Stimulated activated CD8-positive, alpha-beta memory T cell treated with anti-CD3 and anti-CD28 coated beads, Interleukin-4, amount 100 ng/mL, for 4 hours (primary cell): Measurements from ENCODE around the gene DDAH2.
A peak's percentile ranks its signal among the peaks of the same experiment; 100 is the strongest.

Source experiments
- DNase-seq, 2 donors: peaks; one replicate each; pipeline ENCODE4 v3.0.0-alpha.2; 2020; ENCODE audit warnings: low read depth in 2 of 2, low spot score in 1 of 2

The DDAH2 gene

DNA sequence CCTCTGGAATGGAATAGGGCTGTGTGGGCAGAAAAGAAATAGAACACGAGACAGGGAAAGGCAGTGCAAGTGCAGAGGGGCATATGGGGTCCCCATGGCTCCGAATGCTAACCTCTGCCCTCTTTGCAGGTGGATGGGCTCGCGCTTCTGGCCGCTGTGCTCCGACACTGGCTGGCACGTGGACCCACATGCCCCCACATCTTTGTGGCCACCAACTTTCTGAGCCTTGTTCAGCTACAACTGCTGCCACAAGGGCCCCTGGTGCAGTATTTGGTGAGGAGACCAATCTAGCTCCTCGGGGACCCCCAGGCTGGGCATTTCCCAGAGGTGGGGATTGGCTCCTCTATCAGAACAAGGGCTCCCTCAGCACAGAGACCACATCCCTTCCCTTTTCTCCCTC, 32.2 kb upstream of the DDAH2 start:
- DNase-seq = no peak

DNA sequence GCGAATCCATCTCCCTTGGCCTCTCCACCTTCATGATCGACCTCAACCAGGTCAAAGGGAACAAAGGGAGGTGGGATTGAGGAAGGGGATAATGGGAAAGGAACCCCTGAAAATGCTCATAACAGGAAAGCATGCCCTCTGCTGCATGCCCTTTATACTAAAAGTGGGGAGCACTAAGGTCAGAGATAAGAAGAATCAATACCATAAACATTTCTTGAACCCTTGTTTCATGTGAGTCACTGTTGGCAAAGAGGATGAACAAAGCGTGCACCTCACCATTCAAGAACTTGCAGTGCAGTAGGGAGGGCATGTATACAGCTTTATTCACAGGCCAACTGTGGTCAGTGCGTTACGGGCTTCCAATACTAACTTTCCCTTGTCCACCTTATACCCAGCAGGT, 31.7 kb upstream of the DDAH2 start:
- no peak for DNase-seq

DNA sequence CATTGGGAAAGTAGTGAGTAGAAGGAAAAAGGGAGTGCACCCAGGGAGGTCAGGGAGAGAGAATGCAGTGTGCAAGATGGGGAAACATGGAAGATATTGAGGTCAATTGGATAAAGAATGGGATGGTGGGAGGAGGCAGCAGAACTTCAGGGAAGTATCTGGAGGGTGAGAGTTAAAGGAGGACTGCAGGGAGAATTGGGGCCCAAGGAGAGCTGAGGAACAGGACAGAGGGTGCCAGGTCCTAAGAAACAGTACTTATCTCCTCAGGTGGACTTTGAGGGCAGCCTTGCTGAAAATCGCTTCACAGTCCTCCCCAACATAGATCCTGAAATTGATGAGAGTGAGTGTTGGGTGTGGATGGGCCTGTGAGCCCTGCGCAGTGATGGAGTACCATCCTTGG, 29.2 kb upstream of the DDAH2 start:
- DNase-seq = no peak

DNA sequence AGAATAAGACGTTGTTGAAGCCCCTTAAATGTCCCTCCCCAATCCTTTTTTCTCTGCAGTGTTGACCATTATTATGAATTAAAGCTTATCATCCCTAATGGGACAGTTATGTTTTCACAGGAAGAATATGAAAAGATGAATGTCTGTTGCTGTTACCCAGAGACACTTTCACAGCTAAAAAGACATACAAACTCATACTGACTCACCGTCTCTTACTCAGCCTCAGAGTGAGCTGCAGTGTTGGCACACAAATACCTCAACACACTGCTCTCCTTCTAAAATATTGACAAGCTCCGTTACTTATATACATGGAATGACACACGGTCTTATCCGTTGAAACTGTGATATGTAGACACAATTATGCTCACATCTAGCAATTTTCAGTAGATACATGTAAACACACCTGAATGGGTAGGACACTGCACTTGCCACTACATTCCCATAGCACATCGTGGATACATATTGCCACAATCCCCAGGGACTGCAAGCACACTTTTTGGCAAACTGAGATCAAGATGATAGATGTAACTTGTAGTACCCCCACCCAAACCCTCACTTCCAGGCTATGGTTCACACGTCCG, 23.7 kb upstream of the DDAH2 start:
- no peak for DNase-seq

DNA sequence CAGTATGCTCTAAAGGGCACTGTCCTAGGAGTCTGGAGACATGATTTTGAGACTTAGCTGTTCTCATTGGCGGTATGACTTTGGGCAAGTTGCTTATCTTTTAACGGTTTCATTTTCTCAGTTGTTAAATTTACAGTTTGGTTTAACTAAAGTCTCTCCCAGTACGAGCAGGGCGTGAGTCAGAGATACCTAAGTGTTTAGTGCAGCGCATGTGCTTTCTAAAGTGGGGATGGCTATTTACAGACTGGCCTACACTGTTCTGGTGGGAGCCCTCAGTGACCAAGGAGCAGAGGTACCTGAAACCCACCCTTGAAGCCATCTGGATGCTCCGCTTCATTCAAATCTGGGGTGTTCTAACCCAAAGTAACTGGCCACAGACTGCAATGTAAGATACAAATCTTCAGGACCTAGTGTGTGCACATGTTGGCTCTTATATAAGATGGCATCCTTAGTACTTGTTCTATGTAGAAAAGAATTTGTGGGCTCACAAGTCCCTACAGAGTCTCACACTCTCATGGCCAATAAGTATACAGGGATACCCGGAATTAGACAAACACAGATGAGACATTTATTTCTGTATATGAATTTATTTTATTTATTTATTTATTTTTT, 21.4 kb upstream of the DDAH2 start:
- no peak for DNase-seq

DNA sequence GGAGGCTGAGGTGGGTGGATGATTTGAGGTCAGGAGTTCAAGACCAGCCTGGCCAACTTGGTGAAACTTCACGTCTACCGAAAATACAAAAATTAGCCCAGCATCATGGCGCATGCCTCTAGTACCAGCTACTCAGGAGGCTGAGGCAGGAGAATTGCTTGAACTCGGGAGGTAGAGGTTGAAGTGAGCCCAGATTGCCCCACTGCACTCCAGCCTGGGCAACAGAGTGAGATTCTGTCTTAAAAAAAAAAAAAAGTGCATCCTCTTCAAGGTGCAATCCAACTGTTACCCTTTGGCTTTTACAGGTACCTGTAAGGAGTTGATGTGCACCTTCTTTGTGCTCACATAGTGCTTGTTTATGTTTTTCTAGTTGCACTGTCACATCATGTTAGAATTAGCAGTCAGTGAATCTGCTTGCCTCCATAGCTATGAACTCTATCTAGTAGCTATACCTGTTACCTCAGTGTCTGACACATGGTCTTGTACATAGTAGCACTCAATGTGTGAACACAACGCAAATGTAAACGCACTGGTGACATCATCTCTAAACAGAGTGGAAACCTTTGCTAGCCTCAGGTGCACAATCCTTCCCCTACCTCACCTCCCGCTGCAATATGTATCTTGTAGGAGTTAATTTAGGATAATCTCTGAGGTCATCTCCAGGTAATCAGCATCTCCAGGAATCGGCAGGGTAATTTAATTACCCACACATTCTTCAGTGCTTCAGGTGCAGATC, 20.4 kb upstream of the DDAH2 start:
- DNase-seq = no peak

DNA sequence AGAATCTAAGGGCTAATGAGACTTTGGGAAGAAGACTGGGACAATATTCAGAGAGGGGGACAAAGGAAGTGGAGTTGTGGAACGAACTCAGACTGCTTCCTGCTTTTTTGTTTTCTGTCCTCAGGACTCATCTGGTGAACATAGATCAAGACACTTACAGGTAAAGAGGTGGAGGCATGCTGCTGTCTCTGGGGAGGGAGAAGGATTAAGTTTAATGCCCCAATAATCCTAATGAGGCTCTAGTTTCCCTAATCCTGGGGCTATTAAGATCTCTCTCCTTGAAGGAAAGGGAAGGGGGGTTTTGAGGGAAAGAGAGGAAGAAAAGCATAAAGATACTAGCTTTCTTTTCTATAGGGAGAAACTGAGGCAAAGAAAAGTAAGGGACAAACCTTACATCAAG, 15.3 kb upstream of the DDAH2 start:
- DNase-seq = no peak

DNA sequence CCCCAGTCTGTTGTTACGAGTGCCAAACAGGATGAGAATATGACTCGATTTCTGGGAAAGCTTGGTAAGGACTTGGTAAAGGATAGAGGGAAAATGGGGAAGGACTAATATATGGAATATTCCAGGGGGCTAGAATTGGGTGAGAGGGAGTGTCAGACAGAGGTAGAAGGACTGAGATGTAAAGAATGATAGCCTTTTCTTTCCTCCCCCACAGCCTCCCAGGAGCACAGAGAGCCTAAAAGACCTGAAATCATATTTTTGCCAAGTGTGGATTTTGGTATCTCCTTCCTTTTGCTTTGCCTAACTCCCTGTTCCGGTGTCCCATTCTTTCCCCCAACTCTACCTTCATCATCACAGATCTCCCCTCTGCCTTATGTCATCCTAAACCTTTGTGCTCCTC, 13.8 kb upstream of the DDAH2 start:
- no peak for DNase-seq

DNA sequence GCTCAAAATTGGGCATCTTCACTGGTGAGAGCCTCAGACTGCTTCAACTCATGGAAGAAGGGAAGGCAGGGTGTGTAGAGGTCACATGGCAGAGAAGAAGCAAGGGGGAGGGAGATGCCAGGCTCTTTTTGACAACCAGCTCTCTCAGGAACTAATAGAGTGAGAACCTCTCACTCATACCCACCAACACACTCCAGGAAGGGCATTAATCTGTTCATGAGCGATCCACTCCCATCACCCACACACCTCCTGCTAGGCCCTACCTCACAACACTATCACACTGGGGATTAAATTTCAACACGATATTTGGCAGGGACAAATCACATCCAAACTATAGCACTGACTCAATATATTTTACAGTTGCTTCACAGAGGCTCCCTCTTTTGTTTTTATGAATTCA, 12.7 kb upstream of the DDAH2 start:
- DNase-seq = no peak

DNA sequence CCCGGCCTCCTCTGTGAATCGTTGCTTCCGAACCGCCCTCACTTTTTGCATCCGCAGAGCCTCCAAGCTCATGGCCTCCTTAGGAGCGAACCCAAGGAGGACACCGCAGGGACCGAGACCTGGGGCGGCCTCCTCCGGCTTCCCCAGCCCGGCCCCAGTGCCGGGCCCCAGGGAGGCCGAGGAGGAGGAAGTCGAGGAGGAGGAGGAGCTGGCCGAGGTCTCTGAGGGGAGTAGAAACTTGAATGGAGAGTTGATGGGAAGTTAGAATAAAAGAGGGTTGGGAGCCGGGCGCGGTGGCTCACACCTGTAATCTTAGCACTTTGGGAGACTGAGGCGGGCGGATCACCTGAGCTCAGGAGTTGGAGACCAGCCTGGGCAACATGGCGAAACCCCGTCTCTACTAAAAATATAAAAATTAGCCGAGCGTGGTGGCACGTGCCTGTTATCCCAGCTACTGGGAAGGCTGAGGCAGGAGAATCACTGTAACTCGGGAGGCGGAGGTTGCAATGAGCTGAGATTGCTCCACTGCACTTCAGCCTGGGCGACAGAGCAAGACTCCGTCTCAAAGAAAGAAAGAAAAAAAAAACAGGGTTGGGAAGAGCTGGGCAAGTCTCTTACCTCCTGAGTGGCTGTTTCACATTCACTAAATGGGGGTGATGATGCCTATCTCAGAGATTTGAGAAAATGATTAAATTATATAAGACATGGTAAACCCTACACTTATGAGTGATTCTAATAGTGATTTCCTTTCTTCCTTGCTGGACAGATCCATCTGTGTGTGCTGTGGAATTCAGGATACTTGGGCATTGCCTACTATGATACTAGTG, 11.5 kb upstream of the DDAH2 start:
- no peak for DNase-seq

DNA sequence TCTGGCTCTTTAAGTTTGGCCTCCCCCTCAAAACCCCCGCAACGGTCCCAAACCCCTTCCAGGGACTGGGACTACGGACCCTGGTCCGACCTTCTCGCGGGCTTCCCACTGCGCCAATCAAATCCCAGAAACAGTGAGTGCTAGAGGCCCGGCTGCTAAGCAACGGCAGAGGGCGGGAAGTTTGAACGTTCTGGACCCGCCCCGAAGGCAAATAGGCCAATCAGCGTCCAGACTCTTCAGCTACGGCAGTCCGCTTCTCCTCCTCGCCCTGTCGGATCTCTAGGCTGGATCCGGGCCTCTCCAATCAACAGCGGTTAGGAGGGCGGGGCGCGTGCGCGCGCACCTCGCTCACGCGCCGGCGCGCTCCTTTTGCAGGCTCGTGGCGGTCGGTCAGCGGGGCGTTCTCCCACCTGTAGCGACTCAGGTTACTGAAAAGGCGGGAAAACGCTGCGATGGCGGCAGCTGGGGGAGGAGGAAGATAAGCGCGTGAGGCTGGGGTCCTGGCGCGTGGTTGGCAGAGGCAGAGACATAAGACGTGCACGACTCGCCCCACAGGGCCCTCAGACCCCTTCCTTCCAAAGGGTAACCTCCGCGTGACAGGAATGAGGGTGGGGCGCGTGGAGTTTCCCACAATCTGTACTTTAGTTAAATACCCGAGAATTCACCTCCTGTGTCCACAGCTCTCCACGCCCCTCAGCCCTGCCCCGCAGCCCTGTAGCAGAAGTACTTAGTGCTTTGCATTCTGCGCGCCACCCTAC, 10.7 kb upstream of the DDAH2 start, which contains the start of gene MSH5:
Gene MSH5 (plus strand): TSS at position 367 of the 758 bp plus-strand sequence. CDS start 462 bp downstream, outside the sequence.
- peak; percentile 89 to 91 for DNase-seq

DNA sequence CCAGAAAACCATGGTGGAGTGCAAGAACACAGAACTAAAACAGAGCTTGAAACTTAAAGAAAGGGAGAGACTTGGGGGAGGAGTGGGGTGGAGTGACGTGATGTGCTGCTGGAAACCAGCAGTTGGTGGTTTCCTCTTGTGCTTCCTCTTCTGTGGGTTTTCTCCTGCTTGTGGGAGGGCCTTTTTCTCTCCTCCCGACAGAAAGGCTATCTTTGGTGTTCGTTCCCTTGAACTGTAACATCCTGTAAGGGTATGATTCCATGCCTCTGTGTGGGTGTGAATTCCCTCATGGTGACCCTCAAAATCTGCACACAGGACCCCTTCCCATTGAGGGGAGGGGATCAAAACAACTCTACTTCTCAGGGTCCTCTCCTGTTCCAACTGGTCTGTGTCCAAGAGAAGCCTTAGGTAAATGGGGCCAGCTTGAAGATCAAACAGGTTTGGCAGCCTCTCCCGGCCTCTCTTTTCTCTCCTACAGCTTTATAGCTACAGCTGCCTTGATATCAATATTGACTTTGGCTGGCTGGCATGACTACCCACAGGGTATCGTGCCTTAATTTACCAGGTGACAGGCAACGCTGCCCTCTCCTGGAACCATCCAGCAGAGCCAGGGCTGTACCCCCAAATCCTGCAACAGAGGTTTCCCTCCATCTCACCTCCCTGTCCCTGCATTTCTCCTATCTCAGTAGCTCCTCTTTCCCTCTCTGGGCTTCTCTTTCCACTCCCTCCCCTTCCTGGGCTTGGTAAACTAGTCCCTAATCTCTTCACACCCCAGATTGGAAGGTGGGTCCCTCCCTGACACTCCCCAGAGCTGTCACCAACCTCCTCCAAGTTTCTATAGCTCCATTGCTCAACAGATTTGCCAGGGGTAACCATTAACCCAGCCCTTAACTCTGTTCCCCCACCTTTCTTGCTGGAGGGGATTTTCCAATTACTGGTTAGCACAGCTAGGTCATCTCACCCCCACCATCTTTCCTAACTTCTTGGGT, 9.2 kb upstream of the DDAH2 start:
- peak; percentile 24 to 46 for DNase-seq

DNA sequence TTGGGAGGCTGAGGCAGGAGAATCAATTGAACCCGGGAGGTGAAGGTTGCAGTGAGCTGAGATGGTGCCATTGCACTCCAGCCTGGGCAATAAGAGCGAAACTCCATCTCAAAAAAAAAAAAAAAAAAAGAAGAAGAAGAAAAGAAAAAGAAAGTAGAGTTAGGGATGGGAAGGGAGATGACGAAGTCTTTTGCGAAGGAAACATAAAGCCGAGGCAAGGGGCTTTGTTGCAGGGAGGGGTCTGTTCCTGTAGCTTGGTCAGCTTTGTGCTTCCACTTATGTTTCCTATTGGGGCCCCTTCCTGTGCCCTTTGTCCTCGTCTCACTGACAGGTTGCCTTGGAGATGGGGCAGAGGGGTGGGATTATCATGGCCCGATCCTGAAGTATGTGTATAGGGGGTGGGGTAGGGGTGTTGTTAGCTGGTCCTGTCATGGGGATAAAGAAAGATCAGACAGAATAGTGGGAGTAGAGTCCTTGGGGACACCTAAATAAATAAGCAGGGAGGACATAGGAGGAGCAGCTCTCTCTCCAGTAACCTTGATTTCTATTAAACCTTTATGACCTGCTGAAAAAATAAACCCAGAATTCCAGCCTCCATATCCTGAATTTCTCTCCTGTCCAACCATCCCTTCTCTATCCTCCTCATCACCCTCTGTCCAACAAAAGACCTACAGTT, 8.4 kb upstream of the DDAH2 start:
- DNase-seq = no peak

DNA sequence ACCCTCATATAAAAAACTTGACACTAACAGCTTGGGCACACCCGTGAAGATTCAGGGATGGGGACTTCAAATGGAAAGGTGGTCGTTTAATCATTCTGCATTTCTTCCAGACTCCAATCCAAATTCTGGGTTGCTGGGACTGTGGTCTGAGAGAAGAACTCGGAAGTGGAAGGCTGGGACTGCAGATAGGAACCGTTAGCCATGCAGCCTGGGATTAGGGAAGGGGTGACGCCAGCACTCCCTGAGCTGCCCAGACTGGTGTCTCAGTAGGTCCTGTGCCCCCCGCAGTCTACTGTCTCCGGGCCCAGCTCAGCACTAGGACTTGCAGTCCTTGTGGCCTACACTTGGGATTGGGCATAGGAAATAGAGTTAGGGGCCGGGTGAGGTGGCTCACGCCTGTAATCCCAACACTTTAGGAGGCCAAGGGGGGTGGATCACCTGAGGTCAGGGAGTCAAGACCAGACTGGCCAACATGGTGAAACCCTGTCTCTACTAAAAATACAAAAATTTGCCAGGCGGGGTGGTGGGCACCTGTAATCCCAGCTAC, 7.7 kb upstream of the DDAH2 start:
- no peak for DNase-seq

DNA sequence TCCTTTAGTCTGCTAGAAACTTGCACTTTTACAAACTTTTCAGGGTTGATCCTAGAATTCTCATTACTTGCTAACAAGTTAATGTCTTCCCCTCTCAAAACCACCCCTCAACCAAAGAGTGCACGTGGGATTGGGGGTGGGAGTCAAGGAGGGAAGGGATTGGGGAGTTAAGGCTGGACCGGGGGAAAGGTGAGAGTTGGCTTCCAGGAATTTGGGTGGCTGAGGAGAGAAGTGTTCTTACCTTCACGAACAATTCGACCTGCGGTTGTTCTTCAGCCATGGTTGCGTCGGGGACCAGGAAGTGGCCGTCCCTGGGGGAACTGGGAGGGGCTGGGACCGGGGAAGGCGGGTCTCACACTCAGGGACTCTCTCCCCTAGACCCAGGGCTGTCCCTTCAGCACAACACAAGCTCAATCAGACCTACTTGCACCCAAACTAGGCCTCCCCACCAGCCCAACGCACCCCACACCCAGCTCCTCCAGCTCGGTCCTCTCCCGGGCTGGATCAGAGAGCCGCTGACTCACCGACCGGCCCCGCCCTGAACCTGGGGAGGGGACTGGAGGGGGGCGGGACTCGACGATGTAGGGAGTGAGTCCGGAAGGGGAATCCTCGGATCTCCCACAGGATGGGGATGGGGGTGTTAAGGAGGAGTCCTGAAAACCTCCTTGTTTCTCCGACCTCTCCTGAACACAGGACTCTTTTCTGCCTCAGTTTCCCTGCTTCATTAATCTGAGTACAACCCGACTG, 7.1 kb upstream of the DDAH2 start, which contains the start of gene CLIC1:
Gene CLIC1 (minus strand): TSS at position 510 of the 747 bp plus-strand sequence. CDS start 230 bp downstream, at position 280.
- peak; percentile 54 to 60 for DNase-seq

DNA sequence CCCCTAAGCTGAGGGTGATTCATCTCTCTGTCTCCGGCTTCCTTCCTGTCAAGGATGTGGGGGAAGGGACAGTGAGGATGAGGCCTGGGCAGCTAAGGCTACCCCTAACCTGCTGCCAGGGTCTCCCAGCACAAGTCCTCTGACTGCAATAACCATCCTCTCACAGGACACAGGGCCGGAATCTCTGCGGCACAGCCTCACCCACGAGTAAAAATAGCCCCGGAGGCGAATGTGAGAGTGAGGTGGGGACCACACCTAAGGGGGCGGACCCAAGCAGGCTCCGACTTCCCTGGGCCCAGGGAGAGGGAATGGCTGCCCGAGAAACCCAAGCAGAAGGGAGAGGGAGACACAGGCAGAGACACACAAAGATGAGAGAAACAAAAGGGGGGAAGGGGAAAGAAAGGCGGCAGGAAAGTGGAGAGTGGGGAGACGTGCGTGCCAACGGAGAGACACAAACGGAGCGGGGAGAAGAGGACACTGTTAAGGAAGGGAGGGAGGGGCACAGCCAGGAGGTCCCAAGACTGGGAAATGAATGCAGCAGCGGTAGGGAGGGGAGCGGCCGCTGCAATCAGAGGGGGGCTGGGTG, 5.8 kb upstream of the DDAH2 start:
- peak; percentile 20 to 36 for DNase-seq

DNA sequence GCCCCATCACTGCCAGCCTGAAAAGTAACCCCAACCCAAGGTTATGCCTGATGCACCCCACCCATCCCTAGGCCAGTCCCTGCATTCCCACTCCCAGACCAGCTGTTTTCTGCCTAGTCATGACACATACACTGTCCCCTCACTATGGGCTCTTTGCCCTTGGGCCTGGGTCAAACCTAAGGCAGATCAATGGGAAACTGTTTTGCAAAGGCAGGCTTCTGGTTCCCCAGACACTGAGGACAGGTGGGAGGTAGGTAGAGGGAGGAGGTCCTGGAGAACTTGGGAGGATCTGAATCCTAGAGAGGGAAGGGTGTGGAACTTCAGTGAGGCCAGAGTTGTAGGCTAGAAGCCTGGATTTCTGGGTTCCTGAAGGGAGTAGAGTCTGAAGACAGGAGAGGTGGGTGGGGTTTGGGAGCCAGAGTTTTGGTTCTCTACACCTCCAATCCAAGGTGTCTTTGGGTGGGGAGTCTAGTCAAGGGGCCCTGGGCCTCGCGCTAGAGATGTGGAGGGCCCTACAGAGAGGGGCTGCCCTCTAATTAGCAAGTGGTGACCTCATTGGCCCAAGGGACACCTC, 5.2 kb upstream of the DDAH2 start:
- DNase-seq = no peak
